Measurements from ENCODE around the gene RAD51C. TPM values are rescaled to one million over a fixed set of nuclear protein-coding genes. Genes with fewer than 3 reads are reported as not detected.

The RAD51C gene
- total RNA-seq, 1 experiment from 2014 or later = 15.2 TPM

DNA sequence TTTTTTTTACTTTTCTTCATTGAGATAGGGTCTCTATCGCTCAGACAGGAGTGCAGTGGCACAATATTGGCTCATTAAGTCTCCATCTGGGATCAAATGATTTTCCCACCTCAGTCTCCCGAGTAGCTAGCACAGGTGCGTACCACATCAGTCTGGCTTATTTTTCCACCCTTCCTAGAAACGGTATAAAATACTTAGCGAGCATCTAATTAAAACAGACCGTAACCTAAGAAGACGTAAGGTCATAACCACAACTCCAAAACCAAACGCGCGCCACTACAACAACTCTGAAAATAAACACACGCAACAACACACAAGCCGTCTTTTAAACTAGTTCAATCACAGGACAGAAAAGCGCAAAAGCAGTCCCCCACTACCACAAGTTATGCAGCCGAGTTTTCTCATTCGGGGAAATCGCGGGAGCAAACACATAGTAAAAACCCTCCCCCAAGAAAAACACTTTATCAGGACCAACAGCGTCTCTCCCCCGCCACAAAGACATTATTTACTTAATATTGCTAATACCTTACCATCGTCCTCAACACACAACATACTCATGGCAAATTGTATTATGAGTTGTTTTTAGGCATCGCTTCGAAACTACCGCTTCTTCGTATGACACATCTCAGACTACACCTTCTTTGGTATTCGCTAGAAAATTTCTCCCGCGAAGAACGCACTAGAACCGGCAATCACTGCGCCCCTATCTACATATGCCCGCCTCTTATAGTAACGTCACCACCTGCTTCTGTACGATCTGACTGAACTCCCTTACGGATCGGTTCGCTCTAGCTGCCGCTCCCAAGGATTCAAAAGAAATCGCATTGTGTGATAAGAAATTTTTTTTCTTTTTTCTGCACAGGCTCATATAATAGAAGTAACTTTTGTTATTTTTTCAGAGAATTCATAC is 33.3 kb upstream of the RAD51C start (continued):
- TF ChIP-seq, protein P1, sequence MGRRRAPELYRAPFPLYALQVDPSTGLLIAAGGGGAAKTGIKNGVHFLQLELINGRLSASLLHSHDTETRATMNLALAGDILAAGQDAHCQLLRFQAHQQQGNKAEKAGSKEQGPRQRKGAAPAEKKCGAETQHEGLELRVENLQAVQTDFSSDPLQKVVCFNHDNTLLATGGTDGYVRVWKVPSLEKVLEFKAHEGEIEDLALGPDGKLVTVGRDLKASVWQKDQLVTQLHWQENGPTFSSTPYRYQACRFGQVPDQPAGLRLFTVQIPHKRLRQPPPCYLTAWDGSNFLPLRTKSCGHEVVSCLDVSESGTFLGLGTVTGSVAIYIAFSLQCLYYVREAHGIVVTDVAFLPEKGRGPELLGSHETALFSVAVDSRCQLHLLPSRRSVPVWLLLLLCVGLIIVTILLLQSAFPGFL (CRISPR knock-in tag; IDR thresholded peaks at IDR 0.05; ENCODE audit: borderline replicate concordance) = peak; percentile 96
- TF ChIP-seq, protein P2, sequence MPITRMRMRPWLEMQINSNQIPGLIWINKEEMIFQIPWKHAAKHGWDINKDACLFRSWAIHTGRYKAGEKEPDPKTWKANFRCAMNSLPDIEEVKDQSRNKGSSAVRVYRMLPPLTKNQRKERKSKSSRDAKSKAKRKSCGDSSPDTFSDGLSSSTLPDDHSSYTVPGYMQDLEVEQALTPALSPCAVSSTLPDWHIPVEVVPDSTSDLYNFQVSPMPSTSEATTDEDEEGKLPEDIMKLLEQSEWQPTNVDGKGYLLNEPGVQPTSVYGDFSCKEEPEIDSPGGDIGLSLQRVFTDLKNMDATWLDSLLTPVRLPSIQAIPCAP (CRISPR knock-in tag; IDR thresholded peaks at IDR 0.05) = no peak
- peak; percentile 68; the same call in 1 of the 2 replicates for TF ChIP-seq SP1 (CRISPR knock-in tag; conservative IDR thresholded peaks at IDR 0.05)
- TF ChIP-seq, protein P3, sequence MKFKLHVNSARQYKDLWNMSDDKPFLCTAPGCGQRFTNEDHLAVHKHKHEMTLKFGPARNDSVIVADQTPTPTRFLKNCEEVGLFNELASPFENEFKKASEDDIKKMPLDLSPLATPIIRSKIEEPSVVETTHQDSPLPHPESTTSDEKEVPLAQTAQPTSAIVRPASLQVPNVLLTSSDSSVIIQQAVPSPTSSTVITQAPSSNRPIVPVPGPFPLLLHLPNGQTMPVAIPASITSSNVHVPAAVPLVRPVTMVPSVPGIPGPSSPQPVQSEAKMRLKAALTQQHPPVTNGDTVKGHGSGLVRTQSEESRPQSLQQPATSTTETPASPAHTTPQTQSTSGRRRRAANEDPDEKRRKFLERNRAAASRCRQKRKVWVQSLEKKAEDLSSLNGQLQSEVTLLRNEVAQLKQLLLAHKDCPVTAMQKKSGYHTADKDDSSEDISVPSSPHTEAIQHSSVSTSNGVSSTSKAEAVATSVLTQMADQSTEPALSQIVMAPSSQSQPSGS (CRISPR knock-in tag; IDR thresholded peaks at IDR 0.05; ENCODE audit: borderline replicate concordance, low read depth) = no peak
- TF ChIP-seq ZNF138 (CRISPR knock-in tag; conservative IDR thresholded peaks at IDR 0.05) = no peak
- TF ChIP-seq ATF1 (CRISPR knock-in tag; IDR thresholded peaks at IDR 0.05) = no peak; the same call in none of the 2 replicates
- TF ChIP-seq OVOL2 (CRISPR knock-in tag; IDR thresholded peaks at IDR 0.05; ENCODE audit: borderline replicate concordance) = peak; percentile 43
- TF ChIP-seq ZNF232 (CRISPR knock-in tag; IDR thresholded peaks at IDR 0.05) = 0 out of 2 replicates have a peak, but pooled peaks have one; percentile 35
- peak; percentile 96 for TF ChIP-seq TEAD1 (CRISPR knock-in tag; IDR thresholded peaks at IDR 0.05)
- TF ChIP-seq, protein P4, sequence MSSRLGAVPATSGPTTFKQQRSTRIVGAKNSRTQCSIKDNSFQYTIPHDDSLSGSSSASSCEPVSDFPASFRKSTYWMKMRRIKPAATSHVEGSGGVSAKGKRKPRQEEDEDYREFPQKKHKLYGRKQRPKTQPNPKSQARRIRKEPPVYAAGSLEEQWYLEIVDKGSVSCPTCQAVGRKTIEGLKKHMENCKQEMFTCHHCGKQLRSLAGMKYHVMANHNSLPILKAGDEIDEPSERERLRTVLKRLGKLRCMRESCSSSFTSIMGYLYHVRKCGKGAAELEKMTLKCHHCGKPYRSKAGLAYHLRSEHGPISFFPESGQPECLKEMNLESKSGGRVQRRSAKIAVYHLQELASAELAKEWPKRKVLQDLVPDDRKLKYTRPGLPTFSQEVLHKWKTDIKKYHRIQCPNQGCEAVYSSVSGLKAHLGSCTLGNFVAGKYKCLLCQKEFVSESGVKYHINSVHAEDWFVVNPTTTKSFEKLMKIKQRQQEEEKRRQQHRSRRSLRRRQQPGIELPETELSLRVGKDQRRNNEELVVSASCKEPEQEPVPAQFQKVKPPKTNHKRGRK (CRISPR knock-in tag; IDR thresholded peaks at IDR 0.05; ENCODE audit: borderline replicate concordance) = no peak
- peak; percentile 73; the same call in 1 of the 2 replicates for TF ChIP-seq ESRRA (CRISPR knock-in tag; IDR thresholded peaks at IDR 0.05; ENCODE audit: borderline replicate concordance)
- TF ChIP-seq, protein P5, sequence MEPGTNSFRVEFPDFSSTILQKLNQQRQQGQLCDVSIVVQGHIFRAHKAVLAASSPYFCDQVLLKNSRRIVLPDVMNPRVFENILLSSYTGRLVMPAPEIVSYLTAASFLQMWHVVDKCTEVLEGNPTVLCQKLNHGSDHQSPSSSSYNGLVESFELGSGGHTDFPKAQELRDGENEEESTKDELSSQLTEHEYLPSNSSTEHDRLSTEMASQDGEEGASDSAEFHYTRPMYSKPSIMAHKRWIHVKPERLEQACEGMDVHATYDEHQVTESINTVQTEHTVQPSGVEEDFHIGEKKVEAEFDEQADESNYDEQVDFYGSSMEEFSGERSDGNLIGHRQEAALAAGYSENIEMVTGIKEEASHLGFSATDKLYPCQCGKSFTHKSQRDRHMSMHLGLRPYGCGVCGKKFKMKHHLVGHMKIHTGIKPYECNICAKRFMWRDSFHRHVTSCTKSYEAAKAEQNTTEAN (CRISPR knock-in tag; IDR thresholded peaks at IDR 0.05) = no peak
- TF ChIP-seq NFATC4 (CRISPR knock-in tag; IDR thresholded peaks at IDR 0.05) = peak; percentile 99
- TF ChIP-seq GABPB1 (CRISPR knock-in tag; IDR thresholded peaks at IDR 0.05) = peak; percentile 78
- TF ChIP-seq, protein P6, sequence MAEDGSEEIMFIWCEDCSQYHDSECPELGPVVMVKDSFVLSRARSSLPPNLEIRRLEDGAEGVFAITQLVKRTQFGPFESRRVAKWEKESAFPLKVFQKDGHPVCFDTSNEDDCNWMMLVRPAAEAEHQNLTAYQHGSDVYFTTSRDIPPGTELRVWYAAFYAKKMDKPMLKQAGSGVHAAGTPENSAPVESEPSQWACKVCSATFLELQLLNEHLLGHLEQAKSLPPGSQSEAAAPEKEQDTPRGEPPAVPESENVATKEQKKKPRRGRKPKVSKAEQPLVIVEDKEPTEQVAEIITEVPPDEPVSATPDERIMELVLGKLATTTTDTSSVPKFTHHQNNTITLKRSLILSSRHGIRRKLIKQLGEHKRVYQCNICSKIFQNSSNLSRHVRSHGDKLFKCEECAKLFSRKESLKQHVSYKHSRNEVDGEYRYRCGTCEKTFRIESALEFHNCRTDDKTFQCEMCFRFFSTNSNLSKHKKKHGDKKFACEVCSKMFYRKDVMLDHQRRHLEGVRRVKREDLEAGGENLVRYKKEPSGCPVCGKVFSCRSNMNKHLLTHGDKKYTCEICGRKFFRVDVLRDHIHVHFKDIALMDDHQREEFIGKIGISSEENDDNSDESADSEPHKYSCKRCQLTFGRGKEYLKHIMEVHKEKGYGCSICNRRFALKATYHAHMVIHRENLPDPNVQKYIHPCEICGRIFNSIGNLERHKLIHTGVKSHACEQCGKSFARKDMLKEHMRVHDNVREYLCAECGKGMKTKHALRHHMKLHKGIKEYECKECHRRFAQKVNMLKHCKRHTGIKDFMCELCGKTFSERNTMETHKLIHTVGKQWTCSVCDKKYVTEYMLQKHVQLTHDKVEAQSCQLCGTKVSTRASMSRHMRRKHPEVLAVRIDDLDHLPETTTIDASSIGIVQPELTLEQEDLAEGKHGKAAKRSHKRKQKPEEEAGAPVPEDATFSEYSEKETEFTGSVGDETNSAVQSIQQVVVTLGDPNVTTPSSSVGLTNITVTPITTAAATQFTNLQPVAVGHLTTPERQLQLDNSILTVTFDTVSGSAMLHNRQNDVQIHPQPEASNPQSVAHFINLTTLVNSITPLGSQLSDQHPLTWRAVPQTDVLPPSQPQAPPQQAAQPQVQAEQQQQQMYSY (CRISPR knock-in tag; IDR thresholded peaks at IDR 0.05) = no peak
- TF ChIP-seq, protein P7, sequence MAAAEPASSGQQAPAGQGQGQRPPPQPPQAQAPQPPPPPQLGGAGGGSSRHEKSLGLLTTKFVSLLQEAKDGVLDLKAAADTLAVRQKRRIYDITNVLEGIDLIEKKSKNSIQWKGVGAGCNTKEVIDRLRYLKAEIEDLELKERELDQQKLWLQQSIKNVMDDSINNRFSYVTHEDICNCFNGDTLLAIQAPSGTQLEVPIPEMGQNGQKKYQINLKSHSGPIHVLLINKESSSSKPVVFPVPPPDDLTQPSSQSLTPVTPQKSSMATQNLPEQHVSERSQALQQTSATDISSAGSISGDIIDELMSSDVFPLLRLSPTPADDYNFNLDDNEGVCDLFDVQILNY (CRISPR knock-in tag; IDR thresholded peaks at IDR 0.05) = no peak
- TF ChIP-seq, protein P8, sequence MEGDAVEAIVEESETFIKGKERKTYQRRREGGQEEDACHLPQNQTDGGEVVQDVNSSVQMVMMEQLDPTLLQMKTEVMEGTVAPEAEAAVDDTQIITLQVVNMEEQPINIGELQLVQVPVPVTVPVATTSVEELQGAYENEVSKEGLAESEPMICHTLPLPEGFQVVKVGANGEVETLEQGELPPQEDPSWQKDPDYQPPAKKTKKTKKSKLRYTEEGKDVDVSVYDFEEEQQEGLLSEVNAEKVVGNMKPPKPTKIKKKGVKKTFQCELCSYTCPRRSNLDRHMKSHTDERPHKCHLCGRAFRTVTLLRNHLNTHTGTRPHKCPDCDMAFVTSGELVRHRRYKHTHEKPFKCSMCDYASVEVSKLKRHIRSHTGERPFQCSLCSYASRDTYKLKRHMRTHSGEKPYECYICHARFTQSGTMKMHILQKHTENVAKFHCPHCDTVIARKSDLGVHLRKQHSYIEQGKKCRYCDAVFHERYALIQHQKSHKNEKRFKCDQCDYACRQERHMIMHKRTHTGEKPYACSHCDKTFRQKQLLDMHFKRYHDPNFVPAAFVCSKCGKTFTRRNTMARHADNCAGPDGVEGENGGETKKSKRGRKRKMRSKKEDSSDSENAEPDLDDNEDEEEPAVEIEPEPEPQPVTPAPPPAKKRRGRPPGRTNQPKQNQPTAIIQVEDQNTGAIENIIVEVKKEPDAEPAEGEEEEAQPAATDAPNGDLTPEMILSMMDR (IDR thresholded peaks at IDR 0.05) = no peak
- no peak for TF ChIP-seq ZNF317 (CRISPR knock-in tag; IDR thresholded peaks at IDR 0.05; ENCODE audit: borderline replicate concordance, low read depth)
- TF ChIP-seq, protein P9, sequence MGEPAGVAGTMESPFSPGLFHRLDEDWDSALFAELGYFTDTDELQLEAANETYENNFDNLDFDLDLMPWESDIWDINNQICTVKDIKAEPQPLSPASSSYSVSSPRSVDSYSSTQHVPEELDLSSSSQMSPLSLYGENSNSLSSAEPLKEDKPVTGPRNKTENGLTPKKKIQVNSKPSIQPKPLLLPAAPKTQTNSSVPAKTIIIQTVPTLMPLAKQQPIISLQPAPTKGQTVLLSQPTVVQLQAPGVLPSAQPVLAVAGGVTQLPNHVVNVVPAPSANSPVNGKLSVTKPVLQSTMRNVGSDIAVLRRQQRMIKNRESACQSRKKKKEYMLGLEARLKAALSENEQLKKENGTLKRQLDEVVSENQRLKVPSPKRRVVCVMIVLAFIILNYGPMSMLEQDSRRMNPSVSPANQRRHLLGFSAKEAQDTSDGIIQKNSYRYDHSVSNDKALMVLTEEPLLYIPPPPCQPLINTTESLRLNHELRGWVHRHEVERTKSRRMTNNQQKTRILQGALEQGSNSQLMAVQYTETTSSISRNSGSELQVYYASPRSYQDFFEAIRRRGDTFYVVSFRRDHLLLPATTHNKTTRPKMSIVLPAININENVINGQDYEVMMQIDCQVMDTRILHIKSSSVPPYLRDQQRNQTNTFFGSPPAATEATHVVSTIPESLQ (CRISPR knock-in tag; IDR thresholded peaks at IDR 0.05) = no peak
- no peak for TF ChIP-seq ELF4 (CRISPR knock-in tag; IDR thresholded peaks at IDR 0.05; ENCODE audit: low read depth)
